ENCODE measurements around the gene POLR2M. TPM values are rescaled to one million over a fixed set of nuclear protein-coding genes. Genes with fewer than 3 reads are reported as not detected.

POLR2M gene
- polyA plus RNA-seq, 2 of the 4 experiments (the other 2 are of a cell fraction): 67.9 to 107 TPM

GRCh38 chr15:57692709-57693108 is 13.8 kb upstream of the POLR2M start:
- Histone ChIP-seq H3K4me2 (no peak overlapping the region), H3K4me1 (no peaks in the 10 kb centered on the region), H3K27ac (no peak overlapping the region), H3K9me3 (no peaks in the 10 kb centered on the region), H3K4me3 (no peak overlapping the region)
- DNase-seq (ENCODE audit: low read depth in 1 of 2, low spot score in 1 of 2) (no peak), ATAC-seq (no peak), FAIRE-seq (no peak)
- ChIA-PET CTCF (interaction anchor here (1.1 kb wide), 1 partner anchor 41 kb away, joined by 3 read pairs; no protein-coding TSS in a partner anchor), POLR2A (no interaction called here)
- TF ChIP-seq ZC3H11A (IDR thresholded peaks at IDR 0.05): no peak
- TF ChIP-seq SMC3 (IDR thresholded peaks at IDR 0.05): no peak
- no peak for TF ChIP-seq FOXS1 (CRISPR knock-in tag; IDR thresholded peaks at IDR 0.05)
- TF ChIP-seq MAZ (IDR thresholded peaks at IDR 0.05; ENCODE audit: borderline replicate concordance, low read depth, low read length): no peak
- no peak for TF ChIP-seq CHD2 (IDR thresholded peaks at IDR 0.05; ENCODE audit: low read length, partially characterized antibody)
- no peak for TF ChIP-seq FOSL2 (IDR thresholded peaks at IDR 0.05)
- no peak for TF ChIP-seq FOSL2 (CRISPR knock-in tag; IDR thresholded peaks at IDR 0.05)
- no peak for TF ChIP-seq BCL3 (IDR thresholded peaks at IDR 0.05)
- TF ChIP-seq NFE2L2 (conservative IDR thresholded peaks at IDR 0.05; ENCODE audit: low read length): no peak
- TF ChIP-seq, protein P1, sequence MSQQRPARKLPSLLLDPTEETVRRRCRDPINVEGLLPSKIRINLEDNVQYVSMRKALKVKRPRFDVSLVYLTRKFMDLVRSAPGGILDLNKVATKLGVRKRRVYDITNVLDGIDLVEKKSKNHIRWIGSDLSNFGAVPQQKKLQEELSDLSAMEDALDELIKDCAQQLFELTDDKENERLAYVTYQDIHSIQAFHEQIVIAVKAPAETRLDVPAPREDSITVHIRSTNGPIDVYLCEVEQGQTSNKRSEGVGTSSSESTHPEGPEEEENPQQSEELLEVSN (IDR thresholded peaks at IDR 0.05; ENCODE audit: borderline replicate concordance, low read depth): no peak
- TF ChIP-seq, protein P2, sequence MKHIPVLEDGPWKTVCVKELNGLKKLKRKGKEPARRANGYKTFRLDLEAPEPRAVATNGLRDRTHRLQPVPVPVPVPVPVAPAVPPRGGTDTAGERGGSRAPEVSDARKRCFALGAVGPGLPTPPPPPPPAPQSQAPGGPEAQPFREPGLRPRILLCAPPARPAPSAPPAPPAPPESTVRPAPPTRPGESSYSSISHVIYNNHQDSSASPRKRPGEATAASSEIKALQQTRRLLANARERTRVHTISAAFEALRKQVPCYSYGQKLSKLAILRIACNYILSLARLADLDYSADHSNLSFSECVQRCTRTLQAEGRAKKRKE (CRISPR knock-in tag; IDR thresholded peaks at IDR 0.05; ENCODE audit: low read depth): no peak
- TF ChIP-seq POLR2AphosphoS2 (conservative IDR thresholded peaks at IDR 0.05; ENCODE audit: low read length): no peak
- TF ChIP-seq, protein P3, sequence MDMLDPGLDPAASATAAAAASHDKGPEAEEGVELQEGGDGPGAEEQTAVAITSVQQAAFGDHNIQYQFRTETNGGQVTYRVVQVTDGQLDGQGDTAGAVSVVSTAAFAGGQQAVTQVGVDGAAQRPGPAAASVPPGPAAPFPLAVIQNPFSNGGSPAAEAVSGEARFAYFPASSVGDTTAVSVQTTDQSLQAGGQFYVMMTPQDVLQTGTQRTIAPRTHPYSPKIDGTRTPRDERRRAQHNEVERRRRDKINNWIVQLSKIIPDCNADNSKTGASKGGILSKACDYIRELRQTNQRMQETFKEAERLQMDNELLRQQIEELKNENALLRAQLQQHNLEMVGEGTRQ (IDR thresholded peaks at IDR 0.05): no peak
- WGBS (ENCODE audit: missing lambda C conversion rate): 54% methylated on average over 1 of the region's 1 CpG

- no peak for TF ChIP-seq FOXS1 (CRISPR knock-in tag; IDR thresholded peaks at IDR 0.05)
- no peak for TF ChIP-seq NFE2L2 (conservative IDR thresholded peaks at IDR 0.05; ENCODE audit: low read length)
- no peak for TF ChIP-seq MAFK (IDR thresholded peaks at IDR 0.05; ENCODE audit: partially characterized antibody)
- no peak overlapping the region for H3K4me3 ChIP-seq
- DNase-seq (ENCODE audit: low read depth in 1 of 2, low spot score in 1 of 2) (no peak), ATAC-seq (no peak), FAIRE-seq (no peak)
- H3K27ac ChIP-seq: no peak overlapping the region
- POLR2A ChIA-PET: no interaction called here
- CTCF ChIA-PET: interaction anchor here (0.9 to 1.3 kb wide), 4 partner anchors 13 to 79 kb away, joined by 3 read pairs; partner anchors contain the start of gene POLR2M
- no peak overlapping the region for H3K4me2 ChIP-seq
- H3K4me1 ChIP-seq: no peaks in the 10 kb centered on the region
- 58% methylated on average over 1 of the region's 1 CpG for WGBS (ENCODE audit: missing lambda C conversion rate)
- no peaks in the 10 kb centered on the region for H3K9me3 ChIP-seq
Measured at GRCh38 chr15:57694279-57694678, 12.2 kb upstream of the POLR2M start.

- ChIA-PET POLR2A (interaction anchor here (0.9 kb wide), 1 partner anchor 10 kb away, joined by 4 read pairs; the partner anchor contains the start of gene POLR2M), CTCF (interaction anchor here (1.9 to 2.0 kb wide), 2 partner anchors 10 to 136 kb away, joined by 4 to 6 read pairs; partner anchors contain the start of gene POLR2M)
Measured at GRCh38 chr15:57696146-57696545, 10.4 kb upstream of the POLR2M start.

More at GRCh38 chr15:57696146-57696545, 10.4 kb upstream of the POLR2M start:
- no peaks in the 10 kb centered on the region for H3K9me3 ChIP-seq
- ATAC-seq (no peak), DNase-seq (ENCODE audit: low read depth in 1 of 2, low spot score in 1 of 2) (no peak), FAIRE-seq (no peak)
- no peak overlapping the region for H3K4me2 ChIP-seq
- TF ChIP-seq REST (IDR thresholded peaks at IDR 0.05) (no peak), GATA3 (IDR thresholded peaks at IDR 0.05; ENCODE audit: borderline replicate concordance) (no peak), NFE2L2 (conservative IDR thresholded peaks at IDR 0.05; ENCODE audit: low read length) (no peak), NPAS2 (CRISPR knock-in tag; IDR thresholded peaks at IDR 0.05; ENCODE audit: borderline replicate concordance) (no peak), EHF (CRISPR knock-in tag; IDR thresholded peaks at IDR 0.05) (no peak), TFCP2L1 (CRISPR knock-in tag; IDR thresholded peaks at IDR 0.05) (no peak), CHD4 (IDR thresholded peaks at IDR 0.05; ENCODE audit: borderline replicate concordance) (no peak), FOXS1 (CRISPR knock-in tag; IDR thresholded peaks at IDR 0.05) (no peak), PHF8 (IDR thresholded peaks at IDR 0.05; ENCODE audit: borderline replicate concordance, low read depth) (no peak)
- TF ChIP-seq, protein P3 (IDR thresholded peaks at IDR 0.05): no peak
- no peaks in the 10 kb centered on the region for H3K4me1 ChIP-seq
- H3K27ac ChIP-seq: no peak overlapping the region
- WGBS (ENCODE audit: missing lambda C conversion rate): 58% methylated on average over 5 of the region's 5 CpGs
- H3K4me3 ChIP-seq: no peak overlapping the region
